ENCODE measurements around the gene PCSK6.

Gene PCSK6

DNA sequence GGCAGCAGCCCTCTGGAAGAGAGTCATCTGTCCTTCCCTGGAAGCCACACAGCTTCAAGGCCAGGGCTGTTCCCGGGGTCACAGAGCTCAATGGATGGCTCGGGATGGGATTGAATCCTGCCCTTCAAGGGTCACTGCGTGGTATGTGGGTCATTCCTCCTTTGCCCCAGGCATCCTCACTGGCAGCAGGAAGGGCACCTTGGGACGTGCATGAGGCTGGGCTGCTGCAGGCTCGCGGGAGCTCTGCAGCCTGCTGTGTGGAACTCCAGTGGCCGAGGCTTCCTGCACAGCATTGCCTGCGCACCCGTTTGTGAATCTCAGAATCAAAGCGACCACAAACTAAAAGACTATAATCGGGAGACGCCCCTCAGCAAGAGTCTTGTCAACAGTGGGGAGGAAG lies 60.7 kb downstream of the PCSK6 start:
- Histone ChIP-seq H3K27me3 (ENCODE audit: low read length) (no peaks in the 10 kb centered on the region), H3K36me3 (ENCODE audit: low read length) (no peaks in the 10 kb centered on the region), H3K79me2 (ENCODE audit: insufficient read depth, low read length) (no peaks in the 10 kb centered on the region), H4K20me1 (ENCODE audit: low read depth, low read length) (no peaks in the 10 kb centered on the region), H3K4me2 (ENCODE audit: low read depth, low read length, poor library complexity, severe bottlenecking) (no peak overlapping the region), H3K9me3 (ENCODE audit: insufficient read depth, low read length) (no peaks in the 10 kb centered on the region), H3K9ac (ENCODE audit: low read length) (no peak overlapping the region), H3F3A (ENCODE audit: insufficient read depth) (no peaks in the 10 kb centered on the region), H2AFZ (ENCODE audit: low read depth, low read length, severe bottlenecking) (no peak overlapping the region), H3K4me3 (ENCODE audit: insufficient read depth, low read length, poor library complexity, severe bottlenecking) (no peak overlapping the region), H3K27ac (ENCODE audit: low read depth, low read length) (no peak overlapping the region), H3K9me2 (replicated peaks; ENCODE audit: insufficient read depth, low read length) (no peaks in the 10 kb centered on the region)
- TF ChIP-seq, protein P1, sequence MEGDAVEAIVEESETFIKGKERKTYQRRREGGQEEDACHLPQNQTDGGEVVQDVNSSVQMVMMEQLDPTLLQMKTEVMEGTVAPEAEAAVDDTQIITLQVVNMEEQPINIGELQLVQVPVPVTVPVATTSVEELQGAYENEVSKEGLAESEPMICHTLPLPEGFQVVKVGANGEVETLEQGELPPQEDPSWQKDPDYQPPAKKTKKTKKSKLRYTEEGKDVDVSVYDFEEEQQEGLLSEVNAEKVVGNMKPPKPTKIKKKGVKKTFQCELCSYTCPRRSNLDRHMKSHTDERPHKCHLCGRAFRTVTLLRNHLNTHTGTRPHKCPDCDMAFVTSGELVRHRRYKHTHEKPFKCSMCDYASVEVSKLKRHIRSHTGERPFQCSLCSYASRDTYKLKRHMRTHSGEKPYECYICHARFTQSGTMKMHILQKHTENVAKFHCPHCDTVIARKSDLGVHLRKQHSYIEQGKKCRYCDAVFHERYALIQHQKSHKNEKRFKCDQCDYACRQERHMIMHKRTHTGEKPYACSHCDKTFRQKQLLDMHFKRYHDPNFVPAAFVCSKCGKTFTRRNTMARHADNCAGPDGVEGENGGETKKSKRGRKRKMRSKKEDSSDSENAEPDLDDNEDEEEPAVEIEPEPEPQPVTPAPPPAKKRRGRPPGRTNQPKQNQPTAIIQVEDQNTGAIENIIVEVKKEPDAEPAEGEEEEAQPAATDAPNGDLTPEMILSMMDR (IDR thresholded peaks at IDR 0.05; ENCODE audit: insufficient read depth, low read length, poor library complexity, severe bottlenecking), result no peak

DNA sequence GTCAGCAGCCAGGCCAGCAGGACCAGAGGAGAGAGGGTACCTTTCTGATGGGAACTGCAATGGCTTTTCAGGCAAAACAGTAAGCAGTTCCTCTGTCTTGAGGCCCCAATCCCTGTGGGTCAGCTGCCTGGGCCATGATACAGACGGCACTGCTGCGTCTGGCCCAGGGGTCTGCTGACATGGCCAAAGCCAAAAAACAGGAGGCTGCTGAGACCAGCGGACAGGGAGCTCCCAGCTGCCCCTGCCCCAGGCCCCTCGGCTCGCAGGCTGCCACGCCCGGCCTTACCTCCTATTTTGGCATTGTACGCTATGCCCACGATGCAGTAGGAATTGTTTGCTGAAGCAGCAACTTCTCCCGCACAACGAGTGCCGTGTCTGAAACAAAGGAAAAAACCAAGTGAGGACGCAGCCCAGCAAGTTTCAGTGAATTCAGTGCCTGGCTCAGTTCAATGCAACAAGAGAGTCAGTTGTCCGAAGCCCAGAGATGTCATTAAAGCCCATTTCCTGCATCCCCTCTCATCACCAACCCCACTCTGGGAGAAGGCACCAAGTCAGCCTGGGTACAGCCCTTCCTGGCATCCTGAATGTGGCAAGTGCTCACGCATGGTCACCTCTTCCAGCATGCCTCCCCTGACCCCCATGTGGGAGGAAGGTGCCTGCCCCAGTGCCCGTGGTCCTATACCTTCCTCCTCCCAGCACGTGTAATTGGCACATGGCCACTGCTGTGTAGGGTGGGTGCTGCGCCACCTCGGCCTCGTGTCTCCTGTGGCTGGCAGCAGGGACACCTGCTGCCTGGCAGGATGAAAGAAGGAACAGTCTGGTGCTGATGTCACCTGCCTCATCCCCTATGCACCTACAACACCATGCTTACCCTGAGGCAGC lies 61.7 kb downstream of the PCSK6 start:
- Histone ChIP-seq H3K9ac (ENCODE audit: low read length) (no peak overlapping the region), H3K4me3 (ENCODE audit: insufficient read depth, low read length, poor library complexity, severe bottlenecking) (no peak overlapping the region), H2AFZ (ENCODE audit: low read depth, low read length, severe bottlenecking) (no peak overlapping the region), H3K9me3 (ENCODE audit: insufficient read depth, low read length) (no peaks in the 10 kb centered on the region), H3F3A (ENCODE audit: insufficient read depth) (no peaks in the 10 kb centered on the region), H3K27me3 (ENCODE audit: low read length) (no peaks in the 10 kb centered on the region), H3K9me2 (replicated peaks; ENCODE audit: insufficient read depth, low read length) (no peaks in the 10 kb centered on the region), H3K4me2 (ENCODE audit: low read depth, low read length, poor library complexity, severe bottlenecking) (no peak overlapping the region), H4K20me1 (ENCODE audit: low read depth, low read length) (no peaks in the 10 kb centered on the region), H3K27ac (ENCODE audit: low read depth, low read length) (no peak overlapping the region), H3K79me2 (ENCODE audit: insufficient read depth, low read length) (no peaks in the 10 kb centered on the region), H3K36me3 (ENCODE audit: low read length) (no peaks in the 10 kb centered on the region)
- TF ChIP-seq EZH2phosphoT487 (conservative IDR thresholded peaks at IDR 0.05; ENCODE audit: low read length), result no peak
- TF ChIP-seq, protein P1 (IDR thresholded peaks at IDR 0.05; ENCODE audit: insufficient read depth, low read length, poor library complexity, severe bottlenecking), result no peak

- Histone ChIP-seq H3K9me2 (replicated peaks; ENCODE audit: insufficient read depth, low read length) (no peaks in the 10 kb centered on the region), H2AFZ (ENCODE audit: low read depth, low read length, severe bottlenecking) (no peak overlapping the region), H3K9me3 (ENCODE audit: insufficient read depth, low read length) (no peaks in the 10 kb centered on the region), H3K4me3 (ENCODE audit: insufficient read depth, low read length, poor library complexity, severe bottlenecking) (no peak overlapping the region), H3K9ac (ENCODE audit: low read length) (no peak overlapping the region), H3K4me2 (ENCODE audit: low read depth, low read length, poor library complexity, severe bottlenecking) (no peak overlapping the region), H3F3A (ENCODE audit: insufficient read depth) (no peaks in the 10 kb centered on the region), H3K36me3 (ENCODE audit: low read length) (no peaks in the 10 kb centered on the region), H3K27me3 (ENCODE audit: low read length) (no peaks in the 10 kb centered on the region), H4K20me1 (ENCODE audit: low read depth, low read length) (no peaks in the 10 kb centered on the region), H3K27ac (ENCODE audit: low read depth, low read length) (no peak overlapping the region), H3K79me2 (ENCODE audit: insufficient read depth, low read length) (no peaks in the 10 kb centered on the region)
- TF ChIP-seq EZH2phosphoT487 (conservative IDR thresholded peaks at IDR 0.05; ENCODE audit: low read length), result no peak
- TF ChIP-seq, protein P1 (IDR thresholded peaks at IDR 0.05; ENCODE audit: insufficient read depth, low read length, poor library complexity, severe bottlenecking), result no peak
These were observed 62.7 kb downstream of the PCSK6 start for GRCh38 chr15:101426761-101427333.
